ENCODE measurements around the gene DPEP3. TPM values are rescaled to one million over a fixed set of nuclear protein-coding genes. Genes with fewer than 3 reads are reported as not detected.

The DPEP3 gene
- total RNA-seq, 2 donors from 2014 or later: not detected

GRCh38 chr16:67945392-67945933 is 34.8 kb downstream of the DPEP3 start:
- H3K27me3 ChIP-seq: no peaks in the 10 kb centered on the region
- no peak for DNase-seq (ENCODE audit: low spot score)
- H3K27ac ChIP-seq: peak overlapping the region in 1 of 2 donors; percentile 67
- no peaks in the 10 kb centered on the region for H3K9me3 ChIP-seq
- H3K36me3 ChIP-seq: peaks cover 90% of the 10 kb centered on the region
- TF ChIP-seq, protein P1, sequence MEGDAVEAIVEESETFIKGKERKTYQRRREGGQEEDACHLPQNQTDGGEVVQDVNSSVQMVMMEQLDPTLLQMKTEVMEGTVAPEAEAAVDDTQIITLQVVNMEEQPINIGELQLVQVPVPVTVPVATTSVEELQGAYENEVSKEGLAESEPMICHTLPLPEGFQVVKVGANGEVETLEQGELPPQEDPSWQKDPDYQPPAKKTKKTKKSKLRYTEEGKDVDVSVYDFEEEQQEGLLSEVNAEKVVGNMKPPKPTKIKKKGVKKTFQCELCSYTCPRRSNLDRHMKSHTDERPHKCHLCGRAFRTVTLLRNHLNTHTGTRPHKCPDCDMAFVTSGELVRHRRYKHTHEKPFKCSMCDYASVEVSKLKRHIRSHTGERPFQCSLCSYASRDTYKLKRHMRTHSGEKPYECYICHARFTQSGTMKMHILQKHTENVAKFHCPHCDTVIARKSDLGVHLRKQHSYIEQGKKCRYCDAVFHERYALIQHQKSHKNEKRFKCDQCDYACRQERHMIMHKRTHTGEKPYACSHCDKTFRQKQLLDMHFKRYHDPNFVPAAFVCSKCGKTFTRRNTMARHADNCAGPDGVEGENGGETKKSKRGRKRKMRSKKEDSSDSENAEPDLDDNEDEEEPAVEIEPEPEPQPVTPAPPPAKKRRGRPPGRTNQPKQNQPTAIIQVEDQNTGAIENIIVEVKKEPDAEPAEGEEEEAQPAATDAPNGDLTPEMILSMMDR (IDR thresholded peaks at IDR 0.05): no peak
- H3K4me3 ChIP-seq: no peak overlapping the region
- peaks cover 0 to 54% of the 10 kb centered on the region in 2 donors for H3K4me1 ChIP-seq

DNA sequence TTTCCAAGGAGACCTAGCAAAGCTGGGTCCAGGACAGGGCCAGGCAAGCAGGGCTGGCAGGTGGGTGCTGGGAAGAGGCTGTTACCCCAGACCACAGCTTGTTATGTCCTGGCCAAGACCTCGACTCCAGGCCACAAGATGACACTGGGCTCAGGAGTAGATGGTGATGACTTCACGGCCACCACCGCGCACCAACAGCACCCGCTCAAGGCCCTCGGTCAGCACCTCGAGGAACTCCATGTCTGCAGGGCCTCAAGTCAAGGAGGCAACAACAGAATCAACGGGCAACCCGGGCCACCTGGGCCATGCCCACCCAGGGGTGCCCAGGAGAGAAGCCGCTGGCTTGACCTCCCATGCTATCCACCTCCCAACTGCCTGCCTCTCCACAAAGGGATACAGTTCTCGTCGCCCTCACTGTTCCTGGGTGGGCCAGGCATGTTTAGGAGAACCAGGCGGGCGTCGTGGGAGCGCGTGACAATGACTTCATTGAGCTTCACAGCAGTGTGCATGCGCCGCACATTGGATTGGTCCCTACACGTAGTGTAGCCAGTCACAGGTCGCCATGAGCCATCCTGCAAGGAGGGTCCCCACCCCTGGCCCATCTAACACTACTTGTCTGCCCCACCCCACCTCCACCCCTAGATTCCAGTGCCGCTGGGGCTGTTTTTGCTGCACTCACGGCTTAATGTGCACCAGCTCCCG is 35.5 kb downstream of the DPEP3 start:
- Histone ChIP-seq H3K4me3 (no peak overlapping the region), H3K9me3 (no peaks in the 10 kb centered on the region), H3K27me3 (no peaks in the 10 kb centered on the region), H3K36me3 (peaks cover 90% of the 10 kb centered on the region), H3K4me1 (peaks cover 0 to 54% of the 10 kb centered on the region in 2 donors), H3K27ac (peak overlapping the region; percentile 67 to 73)
- no peak for DNase-seq (ENCODE audit: low spot score)
- TF ChIP-seq, protein P1 (IDR thresholded peaks at IDR 0.05): no peak

- peak; percentile 79 for DNase-seq (ENCODE audit: low spot score)
- no peaks in the 10 kb centered on the region for H3K27me3 ChIP-seq
These were observed 36.4 kb downstream of the DPEP3 start, which contains the start of gene LCAT for GRCh38 chr16:67943619-67944504. Gene LCAT (minus strand): TSS chr16:67944120. CDS start chr16:67944101, 19 bp downstream.

DNA sequence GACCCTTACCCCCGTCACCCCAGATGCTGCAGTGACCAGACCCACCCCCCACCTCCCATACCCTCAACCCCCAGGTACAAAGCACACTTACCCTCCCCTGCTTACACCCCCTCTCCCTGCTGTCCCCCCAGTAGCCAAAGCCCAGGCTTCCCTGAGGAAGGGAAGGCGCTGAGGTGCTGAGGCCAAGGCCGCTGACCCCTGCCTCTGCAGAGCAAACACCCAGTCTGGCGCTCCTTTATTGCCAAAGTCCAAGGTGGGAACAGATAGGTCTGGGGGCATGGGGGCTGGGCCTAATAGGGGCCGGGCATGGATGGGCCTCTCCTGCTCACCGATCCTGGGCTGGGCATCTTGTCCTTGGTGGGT is 37.1 kb downstream of the DPEP3 start:
- Histone ChIP-seq H3K27ac (peak overlapping the region; percentile 67 to 73), H3K27me3 (no peaks in the 10 kb centered on the region), H3K36me3 (peaks cover 83% of the 10 kb centered on the region), H3K4me1 (peaks cover 0 to 54% of the 10 kb centered on the region in 2 donors), H3K9me3 (no peaks in the 10 kb centered on the region), H3K4me3 (no peak overlapping the region)
- TF ChIP-seq, protein P1 (IDR thresholded peaks at IDR 0.05): no peak
- no peak for DNase-seq (ENCODE audit: low spot score)

More at GRCh38 chr16:67943619-67944504, 36.4 kb downstream of the DPEP3 start, which contains the start of gene LCAT:
- Histone ChIP-seq H3K36me3 (peaks cover 90% of the 10 kb centered on the region), H3K27ac (peak within 1 kb of the TSS; percentile 67 to 73), H3K4me1 (peaks cover 0 to 54% of the 10 kb centered on the region in 2 donors), H3K9me3 (no peaks in the 10 kb centered on the region), H3K4me3 (no peak within 1 kb of the TSS)
- TF ChIP-seq, protein P1 (IDR thresholded peaks at IDR 0.05): no peak

- peaks cover 78% of the 10 kb centered on the region for H3K36me3 ChIP-seq
- H3K4me1 ChIP-seq: peaks cover 0 to 54% of the 10 kb centered on the region in 2 donors
- no peak overlapping the region for H3K4me3 ChIP-seq
- TF ChIP-seq, protein P1 (IDR thresholded peaks at IDR 0.05): no peak
- no peaks in the 10 kb centered on the region for H3K9me3 ChIP-seq
- H3K27me3 ChIP-seq: no peaks in the 10 kb centered on the region
- peak overlapping the region; percentile 7 to 67 for H3K27ac ChIP-seq
- DNase-seq (ENCODE audit: low spot score): no peak
These were observed 37.6 kb downstream of the DPEP3 start for GRCh38 chr16:67942510-67943255.

Measured in right atrium auricular region (tissue), 2 donors.